A549 treated with AZD2906 at 1 μM for 4 hours (cell line): Measurements from ENCODE around the gene SCYGR4. TPM values are rescaled to one million over a fixed set of nuclear protein-coding genes. Genes with fewer than 3 reads are reported as not detected.

Source experiments
- total RNA-seq: library from RNA; stranded (reverse); fragments of 200-300 nt; extraction: Qiagen RNA extraction; gene quantifications from 5 replicates; pipeline ENCODE4 v1.2.3, GENCODE V29; 2022

SCYGR4 gene, protein sequence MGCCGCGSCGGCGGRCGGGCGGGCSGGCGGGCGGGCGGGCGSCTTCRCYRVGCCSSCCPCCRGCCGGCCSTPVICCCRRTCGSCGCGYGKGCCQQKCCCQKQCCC
- total RNA-seq = not detected in 5 replicates

DNA sequence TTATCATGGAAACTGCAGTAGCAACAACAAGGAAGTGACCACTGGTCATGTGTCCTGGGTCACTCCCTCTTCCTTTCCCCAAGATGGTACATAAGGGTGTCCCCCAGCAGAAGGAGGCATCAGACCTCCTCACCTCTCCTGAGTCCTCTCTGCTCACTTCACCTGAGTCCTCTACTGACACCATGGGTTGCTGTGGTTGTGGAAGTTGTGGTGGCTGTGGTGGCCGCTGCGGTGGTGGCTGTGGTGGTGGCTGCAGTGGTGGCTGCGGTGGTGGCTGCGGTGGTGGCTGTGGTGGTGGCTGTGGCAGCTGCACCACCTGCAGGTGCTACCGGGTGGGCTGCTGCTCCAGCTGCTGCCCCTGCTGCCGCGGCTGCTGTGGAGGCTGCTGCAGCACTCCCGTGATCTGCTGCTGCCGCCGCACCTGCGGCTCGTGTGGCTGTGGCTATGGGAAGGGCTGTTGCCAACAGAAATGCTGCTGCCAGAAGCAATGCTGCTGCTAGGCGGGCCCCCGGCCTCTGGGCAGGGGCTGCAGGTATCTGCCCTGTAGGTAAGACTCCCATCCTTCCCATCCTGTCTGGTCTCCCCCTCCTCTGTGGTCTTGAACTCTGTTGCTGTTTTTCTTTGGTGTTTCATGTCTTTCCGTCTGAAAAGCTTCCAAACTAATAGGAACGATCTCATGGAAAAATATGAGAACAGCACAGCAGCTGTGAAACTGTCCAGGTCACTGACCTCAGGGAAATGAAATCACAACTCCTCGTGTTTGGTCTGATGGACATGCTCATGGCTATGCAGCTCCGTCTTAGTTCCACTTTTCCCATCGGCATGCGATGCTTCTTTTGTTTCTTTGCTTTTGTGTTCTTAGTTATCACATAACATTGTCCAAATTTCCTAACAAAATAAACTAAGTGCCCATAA is at the start of gene SCYGR4:
Gene SCYGR4 (plus strand): TSS at position 183 of the 915 bp plus-strand sequence. CDS start 0 bp downstream, at position 183.

DNA sequence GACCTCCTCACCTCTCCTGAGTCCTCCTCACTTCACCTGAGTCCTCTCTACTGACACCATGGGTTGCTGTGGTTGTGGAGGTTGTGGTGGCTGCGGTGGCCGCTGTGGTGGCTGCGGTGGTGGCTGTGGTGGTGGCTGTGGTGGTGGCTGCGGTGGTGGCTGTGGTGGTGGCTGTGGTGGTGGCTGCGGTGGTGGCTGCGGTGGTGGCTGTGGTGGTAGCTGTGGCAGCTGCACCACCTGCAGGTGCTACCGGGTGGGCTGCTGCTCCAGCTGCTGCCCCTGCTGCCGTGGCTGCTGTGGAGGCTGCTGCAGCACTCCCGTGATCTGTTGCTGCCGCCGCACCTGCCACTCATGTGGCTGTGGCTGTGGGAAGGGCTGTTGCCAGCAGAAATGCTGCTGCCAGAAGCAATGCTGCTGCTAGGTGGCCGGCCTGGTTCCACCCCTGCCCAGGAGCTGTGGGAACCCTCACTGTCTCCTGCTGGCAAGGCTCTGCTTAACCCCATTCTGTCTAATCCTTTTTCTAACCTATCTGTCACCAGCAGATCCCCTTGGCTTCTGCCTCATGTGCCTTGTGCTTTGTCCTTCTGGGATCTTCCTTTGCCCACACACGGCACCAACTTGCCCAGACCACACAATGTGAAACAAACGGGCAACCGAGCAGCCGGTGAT is 18.3 kb upstream of the SCYGR4 start, which contains the start of gene SCYGR2:
Gene SCYGR2 (plus strand): TSS at position 59 of the 669 bp plus-strand sequence. CDS start 0 bp downstream, at position 59.

DNA sequence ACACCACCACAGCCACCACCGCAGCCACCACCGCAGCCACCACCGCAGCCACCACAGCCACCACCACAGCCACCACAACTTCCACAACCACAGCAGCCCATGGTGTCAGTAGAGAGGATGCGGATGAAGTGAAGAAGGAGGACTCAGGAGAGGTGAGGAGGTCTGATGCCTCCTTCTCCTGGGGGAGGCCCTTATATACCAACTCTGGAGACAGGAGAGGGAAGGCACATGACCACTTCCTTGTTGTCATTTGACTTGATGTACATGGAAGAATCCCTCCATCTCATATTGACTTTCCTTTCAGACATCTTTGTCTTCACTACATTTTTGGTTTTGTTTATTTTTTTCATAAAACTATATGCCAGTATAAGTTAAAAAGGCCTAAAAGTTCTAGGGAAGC is 2.6 kb upstream of the SCYGR4 start, which contains the start of gene SCYGR3:
Gene SCYGR3 (minus strand): TSS at position 101 of the 400 bp plus-strand sequence. CDS start 0 bp downstream, at position 101.

GRCh38 chr2:227666631-227667170 is 49.4 kb downstream of the SCYGR4 start, which contains the start of gene SCYGR5:
TSS of gene SCYGR5 (plus strand) at chr2:227666804. CDS start at chr2:227666804, 0 bp downstream.

Other genes starting within 250 kb of the SCYGR4 start
- gene TM4SF20, start 238.2 kb upstream of the SCYGR4 start, total RNA-seq = 5.6 to 8.1 TPM (median 7.3 TPM) in 5 replicates
- gene SCYGR1, start 229.5 kb upstream of the SCYGR4 start, total RNA-seq = not detected in 5 replicates
- 91.7 to 113 TPM (median 109 TPM) in 5 replicates for gene AGFG1, start 145.3 kb upstream of the SCYGR4 start, total RNA-seq
- not detected in 5 replicates for gene SCYGR2, start 18.6 kb upstream of the SCYGR4 start, total RNA-seq
- not detected in 5 replicates for gene SCYGR3, start 2.7 kb upstream of the SCYGR4 start, total RNA-seq
- not detected in 5 replicates for gene SCYGR5, start 49.3 kb downstream of the SCYGR4 start, total RNA-seq
- 1.6 to 3.1 TPM (median 2.8 TPM) in 5 replicates for gene SLC19A3, start 100.5 kb downstream of the SCYGR4 start, total RNA-seq
- not detected in 5 replicates for gene SCYGR6, start 107.3 kb downstream of the SCYGR4 start, total RNA-seq
- gene SCYGR7, start 110.8 kb downstream of the SCYGR4 start, total RNA-seq = not detected in 5 replicates
- not detected in 5 replicates for gene SCYGR8, start 128.4 kb downstream of the SCYGR4 start, total RNA-seq
- 3.5 to 6.9 TPM (median 5.9 TPM) in 5 replicates for gene CCL20, start 196.3 kb downstream of the SCYGR4 start, total RNA-seq